ENCODE results near the gene MYL6B. TPM values are rescaled to one million over a fixed set of nuclear protein-coding genes. Genes with fewer than 3 reads are reported as not detected.
A peak's percentile ranks its signal among the peaks of the same experiment; 100 is the strongest.

MYL6B gene
- total RNA-seq, 3 donors from 2014 or later (not counting 1 experiment from before 2014, with no cell fraction given), result 6.7 to 8.9 (median 7.4) TPM

- H3K4me3 ChIP-seq (ENCODE audit: low read length), result no peak overlapping the region
- Mint-ChIP-seq H3K36me3 (peaks cover 35% of the 10 kb centered on the region), H3K4me3 (no peak overlapping the region), H3K4me1 (peaks cover under 1 to 9% of the 10 kb centered on the region in 2 donors), H3K27ac (peak overlapping the region; percentile 58 to 75), H3K9me3 (no peaks in the 10 kb centered on the region), H3K27me3 (ENCODE audit: low read depth in 2 of 2) (no peaks in the 10 kb centered on the region)
- H3K9me3 ChIP-seq (ENCODE audit: control insufficient read depth, insufficient read depth, low read length), result no peaks in the 10 kb centered on the region
- H3K36me3 ChIP-seq (ENCODE audit: control insufficient read depth, insufficient read depth, low read length), result peaks cover 57% of the 10 kb centered on the region
- DNase-seq (no peak), ATAC-seq (no peak)
- H3K27me3 ChIP-seq (ENCODE audit: control insufficient read depth, insufficient read depth, low read length), result no peaks in the 10 kb centered on the region
- no peak for TF ChIP-seq CTCF (IDR thresholded peaks at IDR 0.05)
- WGBS (ENCODE audit: insufficient coverage), result 88% methylated on average over 8 of the region's 8 CpGs
- no peak overlapping the region for H3K27ac ChIP-seq (ENCODE audit: low read length)
- peaks cover 11% of the 10 kb centered on the region for H3K4me1 ChIP-seq (ENCODE audit: control insufficient read depth, insufficient read depth, low read length)
- intact Hi-C loops (cut with micrococcal nuclease), result no loop called here
Observed at GRCh38 chr12:56143870-56144269, 8.5 kb upstream of the MYL6B start.

- H3K27ac ChIP-seq (ENCODE audit: low read length), result no peak overlapping the region
- 98% methylated on average over 3 of the region's 3 CpGs for WGBS (ENCODE audit: insufficient coverage)
- no peaks in the 10 kb centered on the region for H3K27me3 Mint-ChIP-seq (ENCODE audit: low read depth in 2 of 2)
- no peaks in the 10 kb centered on the region for H3K9me3 Mint-ChIP-seq
- no peaks in the 10 kb centered on the region for H3K9me3 ChIP-seq (ENCODE audit: control insufficient read depth, insufficient read depth, low read length)
- peaks cover 11% of the 10 kb centered on the region for H3K4me1 ChIP-seq (ENCODE audit: control insufficient read depth, insufficient read depth, low read length)
- no peaks in the 10 kb centered on the region for H3K27me3 ChIP-seq (ENCODE audit: control insufficient read depth, insufficient read depth, low read length)
- peak overlapping the region in 1 of 2 donors; percentile 36 for H3K27ac Mint-ChIP-seq
- no peak overlapping the region for H3K4me3 Mint-ChIP-seq
- ATAC-seq (no peak), DNase-seq (no peak)
- no peak overlapping the region for H3K4me3 ChIP-seq (ENCODE audit: low read length)
- H3K4me1 Mint-ChIP-seq, result peaks cover 0 to 8% of the 10 kb centered on the region in 2 donors
- peaks cover 29% of the 10 kb centered on the region for H3K36me3 Mint-ChIP-seq
- intact Hi-C loops (cut with micrococcal nuclease), result no loop called here
- peaks cover 46% of the 10 kb centered on the region for H3K36me3 ChIP-seq (ENCODE audit: control insufficient read depth, insufficient read depth, low read length)
- no peak for TF ChIP-seq CTCF (IDR thresholded peaks at IDR 0.05)
Observed at GRCh38 chr12:56145217-56145616, 7.2 kb upstream of the MYL6B start.

GRCh38 chr12:56146492-56147460 lies 5.6 kb upstream of the MYL6B start:
- H3K27ac ChIP-seq (ENCODE audit: low read length), result no peak overlapping the region
- DNase-seq, result no peak
- H3K4me1 Mint-ChIP-seq, result peaks cover 6 to 20% of the 10 kb centered on the region in 2 donors
- peaks cover 34% of the 10 kb centered on the region for H3K36me3 ChIP-seq (ENCODE audit: control insufficient read depth, insufficient read depth, low read length)
- peaks cover 18% of the 10 kb centered on the region for H3K4me1 ChIP-seq (ENCODE audit: control insufficient read depth, insufficient read depth, low read length)
- ATAC-seq, result no peak
- H3K27me3 ChIP-seq (ENCODE audit: control insufficient read depth, insufficient read depth, low read length), result no peaks in the 10 kb centered on the region
- intact Hi-C loops (cut with micrococcal nuclease), result no loop called here
- H3K36me3 Mint-ChIP-seq, result peaks cover 19% of the 10 kb centered on the region
- no peak overlapping the region for H3K4me3 Mint-ChIP-seq
- H3K27me3 Mint-ChIP-seq (ENCODE audit: low read depth in 2 of 2), result no peaks in the 10 kb centered on the region
- H3K4me3 ChIP-seq (ENCODE audit: low read length), result no peak overlapping the region
- H3K9me3 ChIP-seq (ENCODE audit: control insufficient read depth, insufficient read depth, low read length), result no peaks in the 10 kb centered on the region
- H3K27ac Mint-ChIP-seq, result no peak overlapping the region
- no peak for TF ChIP-seq CTCF (IDR thresholded peaks at IDR 0.05)
- WGBS (ENCODE audit: insufficient coverage), result 93% methylated on average over 10 of the region's 13 CpGs
- no peaks in the 10 kb centered on the region for H3K9me3 Mint-ChIP-seq
